Measurements from ENCODE around the gene HS3ST4.
"Not testable (repeated sequence)": the region's sequence is repeated elsewhere in the genome, so short reads cannot be mapped to it uniquely, and the experiment has no call there.

The HS3ST4 gene

DNA sequence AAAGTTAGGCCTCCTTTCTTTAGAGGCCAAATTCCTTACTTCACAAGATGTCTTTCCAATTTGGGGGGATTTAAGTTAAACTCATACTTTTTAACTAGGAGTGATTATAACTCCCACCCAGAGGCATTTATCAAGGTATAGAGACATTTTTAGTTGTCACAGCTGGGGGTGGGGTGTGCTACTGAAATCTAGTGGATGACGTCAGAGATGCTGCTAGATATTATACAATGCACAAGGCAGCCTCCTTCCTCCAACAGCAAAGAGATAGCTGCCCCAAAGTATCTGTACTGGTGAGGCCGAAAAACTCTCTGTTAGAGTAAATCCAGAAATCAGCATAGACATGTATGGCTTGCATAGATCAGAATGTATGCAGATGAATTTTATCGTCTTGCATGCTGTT lies 324.0 kb downstream of the HS3ST4 start:
- no peak for DNase-seq

DNA sequence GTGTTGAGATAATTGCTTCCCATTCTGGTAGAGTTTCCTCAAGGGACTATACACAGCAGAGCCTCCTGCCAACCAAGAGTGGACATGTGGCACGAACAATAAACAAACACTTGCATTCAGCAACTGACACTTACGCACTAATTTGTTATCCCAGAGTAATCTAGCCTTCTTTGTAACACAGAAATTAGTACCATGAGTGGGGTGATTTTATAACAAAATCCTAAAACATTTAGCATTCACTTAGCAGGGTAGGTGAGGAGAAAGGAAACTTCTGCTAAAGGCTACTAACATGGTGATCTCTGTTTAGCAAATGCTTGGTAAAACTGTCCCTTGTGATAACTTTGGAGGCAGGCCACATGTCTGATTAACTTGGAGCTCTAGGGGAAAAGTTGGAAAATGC lies 325.2 kb downstream of the HS3ST4 start:
- no peak for DNase-seq

DNA sequence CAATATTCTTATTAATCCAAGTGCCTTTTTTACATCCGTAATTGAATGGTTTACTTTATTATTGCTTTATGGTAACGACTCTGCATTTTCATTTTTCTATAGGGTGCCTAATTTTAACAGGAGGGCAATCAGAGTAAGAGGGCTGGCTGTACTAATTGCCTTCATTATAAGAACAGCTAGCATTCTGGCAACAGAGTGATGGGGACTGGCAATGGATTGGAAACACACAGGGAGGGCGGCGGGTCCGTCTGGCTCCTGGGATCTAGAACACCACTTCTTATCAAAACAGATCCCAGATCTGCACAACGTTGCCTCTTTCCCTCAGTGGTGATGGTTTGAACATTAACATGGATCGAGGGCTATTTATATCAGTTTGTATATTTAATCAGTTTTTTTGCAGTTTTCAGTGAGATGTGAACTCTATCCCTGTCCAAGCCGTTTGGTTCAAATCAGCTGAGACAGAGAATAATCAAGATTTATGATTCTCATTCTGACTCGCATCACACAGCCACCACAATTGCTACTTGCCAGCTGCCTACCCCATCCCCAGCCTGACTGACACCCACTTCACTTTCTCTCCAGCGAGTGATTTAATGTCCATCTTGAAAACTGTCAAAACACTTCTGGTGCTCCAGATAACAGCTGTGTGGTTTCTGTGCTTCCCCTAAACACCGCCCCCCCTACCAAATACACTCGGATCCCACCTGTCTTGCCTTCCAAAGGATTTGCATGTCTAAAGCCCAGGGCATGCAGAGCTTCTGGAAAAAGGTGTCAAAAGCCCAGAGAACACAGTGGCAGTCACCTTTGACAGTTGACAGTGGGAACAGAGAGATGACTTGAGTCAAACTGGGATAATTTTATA lies 327.9 kb downstream of the HS3ST4 start:
- DNase-seq, result no peak

DNA sequence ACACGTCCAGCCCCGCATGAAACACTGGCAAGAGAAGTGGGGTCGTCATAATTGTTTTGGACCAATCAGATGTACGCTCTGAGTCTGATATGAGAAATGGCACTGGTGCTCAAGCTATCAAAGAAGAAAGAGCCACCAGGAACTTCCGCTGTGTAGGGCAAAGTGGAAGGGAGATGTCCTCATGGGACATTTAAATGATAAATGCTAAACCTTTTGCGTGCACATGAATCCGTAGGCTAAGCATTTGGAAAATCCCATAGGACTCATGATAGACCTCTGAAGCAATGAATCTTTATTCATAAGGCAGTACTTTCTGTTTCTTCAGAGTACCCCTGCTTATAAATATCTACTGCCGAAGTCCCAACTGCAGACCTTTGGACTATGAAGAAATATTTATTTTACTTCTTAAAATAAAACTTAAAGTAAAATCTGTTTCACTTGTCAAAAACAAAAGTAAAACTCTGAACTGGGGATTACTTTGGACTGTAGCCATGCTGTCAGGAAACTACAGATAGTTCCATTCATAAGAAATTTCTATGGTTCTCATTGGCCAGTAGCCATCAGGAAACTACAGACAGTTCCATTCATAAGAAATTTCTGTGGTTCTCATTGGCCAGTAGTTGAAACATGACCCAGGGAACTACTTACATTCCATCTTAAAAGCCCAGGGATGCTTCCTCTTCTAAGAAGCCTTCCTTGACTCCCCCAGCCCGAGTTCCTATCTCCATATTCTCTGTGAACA lies 335.1 kb downstream of the HS3ST4 start:
- no peak for DNase-seq

DNA sequence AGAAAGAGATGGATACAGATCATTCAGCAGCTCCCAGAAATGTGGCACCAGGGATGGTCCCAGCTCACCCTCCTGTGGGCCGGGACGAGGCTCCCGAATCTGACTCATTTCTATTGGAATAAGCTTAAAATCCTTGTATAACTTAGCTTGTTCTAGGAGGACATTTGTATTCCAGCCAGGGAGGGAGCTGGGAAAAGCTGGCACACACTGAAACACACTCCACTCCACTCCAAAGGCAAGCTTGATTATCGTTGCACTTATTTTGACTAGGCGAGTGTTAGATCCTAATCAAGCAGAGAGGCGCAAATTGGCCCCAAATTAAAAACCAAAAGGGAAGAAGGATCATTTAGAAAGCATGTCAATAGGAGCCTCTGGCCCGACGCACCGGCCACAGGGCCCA lies 339.5 kb downstream of the HS3ST4 start:
- no peak for DNase-seq

DNA sequence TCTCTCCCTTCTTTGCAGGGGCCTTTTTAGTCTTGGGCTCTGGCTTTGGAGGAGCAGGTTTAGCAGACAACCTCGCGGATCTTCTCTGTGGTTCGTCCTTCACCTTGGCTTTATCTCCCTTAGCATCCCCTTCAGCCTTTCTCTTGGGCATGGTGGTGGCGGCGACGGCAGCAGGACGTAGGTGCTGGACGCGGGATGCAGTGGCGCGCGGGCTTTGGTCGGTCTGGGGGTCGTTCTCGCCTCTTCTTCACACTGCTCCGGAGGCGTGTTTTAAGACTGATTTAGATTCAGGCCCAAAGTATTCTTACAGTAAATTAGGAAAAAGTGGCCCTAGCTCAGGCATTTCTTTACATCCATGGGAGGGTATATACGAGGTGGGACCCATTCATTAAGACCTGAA lies 340.9 kb downstream of the HS3ST4 start:
- DNase-seq, result not testable (repeated sequence)

DNA sequence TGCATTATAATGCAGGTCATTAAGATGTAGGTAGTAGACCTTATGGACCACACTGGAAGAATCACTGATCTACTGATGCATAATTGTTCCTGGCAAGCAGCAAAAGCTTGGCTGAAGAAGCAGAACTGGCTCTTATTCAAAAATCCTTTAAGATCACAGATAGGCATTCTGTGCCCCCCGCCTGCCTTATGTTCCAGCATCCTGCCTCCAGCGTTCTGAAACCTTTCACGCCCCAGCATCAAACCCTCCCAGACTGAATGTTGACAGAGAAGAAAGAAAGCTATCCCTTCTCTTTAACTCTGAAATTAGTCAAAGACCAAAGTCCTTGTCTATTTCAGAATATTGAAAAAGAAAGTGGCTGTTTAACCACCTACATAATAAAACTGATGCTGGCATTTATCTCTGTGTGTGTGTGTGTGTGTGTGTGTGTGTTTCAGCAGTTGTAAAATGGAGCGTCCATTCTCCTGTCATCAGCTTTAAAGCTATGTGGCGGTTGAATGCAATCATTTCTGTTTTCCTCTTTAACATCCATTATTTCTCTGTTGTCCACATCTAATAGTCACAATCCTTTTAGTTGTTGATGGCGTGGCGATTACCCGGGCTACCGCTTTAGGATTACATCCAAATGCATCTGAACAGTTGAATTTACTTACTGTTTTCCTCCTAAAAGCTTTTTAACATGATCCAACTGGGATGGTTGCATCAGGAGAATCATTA lies 350.4 kb downstream of the HS3ST4 start:
- no peak for DNase-seq

DNA sequence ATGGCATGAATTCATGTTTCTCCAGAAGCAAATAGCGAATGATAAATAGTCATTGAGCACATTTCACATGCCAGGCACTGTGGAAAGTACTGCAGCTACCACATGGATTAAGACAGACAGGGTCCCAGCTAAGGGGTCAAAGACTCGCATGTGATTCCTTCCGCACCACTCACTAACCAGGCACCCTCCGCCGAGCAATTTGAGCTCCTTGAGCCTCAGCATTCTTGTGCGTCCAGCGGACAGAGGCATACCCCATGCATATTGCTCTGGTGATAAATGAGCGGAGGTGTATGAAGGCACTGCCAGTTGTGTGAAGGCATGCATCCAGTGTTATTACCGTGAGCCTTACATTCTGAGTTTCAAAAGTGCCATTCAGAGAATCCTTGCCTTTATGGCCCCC lies 358.7 kb downstream of the HS3ST4 start:
- DNase-seq, result no peak

DNA sequence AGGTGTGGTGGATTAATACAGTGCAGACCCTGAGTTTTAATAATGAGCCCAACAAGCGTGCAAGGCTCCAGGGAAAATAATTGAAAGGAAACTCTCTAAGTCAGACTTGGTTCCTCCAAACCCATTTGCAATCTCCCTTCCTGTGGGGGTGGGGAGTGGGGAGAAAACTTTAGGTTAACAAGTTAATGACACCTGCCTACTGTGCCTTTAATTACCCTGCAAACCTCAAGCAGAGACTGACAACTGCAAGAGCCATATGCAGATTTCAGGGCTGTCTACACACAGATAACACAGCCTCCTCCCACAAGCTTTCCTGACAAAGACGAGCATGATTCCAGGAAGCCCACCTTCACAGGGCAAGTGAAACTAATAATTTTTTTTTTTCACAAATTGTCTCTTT lies 359.3 kb downstream of the HS3ST4 start:
- DNase-seq, result no peak

DNA sequence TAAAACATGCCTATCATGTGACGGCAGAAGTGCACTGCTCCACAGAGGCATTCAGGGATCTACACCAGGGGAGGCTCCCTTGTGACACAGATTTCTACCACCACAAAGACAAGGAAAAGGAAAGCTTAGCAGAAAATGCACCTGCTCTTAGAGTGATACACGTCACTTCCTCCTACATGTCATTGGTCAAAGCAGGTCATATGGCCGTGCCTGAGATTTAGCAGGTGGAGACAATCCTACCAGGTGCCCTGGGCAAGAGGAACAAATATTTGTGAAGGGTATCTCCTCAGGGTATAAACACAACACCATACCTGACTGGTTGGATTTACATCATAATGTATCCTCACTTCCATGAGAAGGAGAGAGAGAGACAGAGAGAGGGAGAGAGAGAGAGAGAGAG lies 362.1 kb downstream of the HS3ST4 start:
- no peak for DNase-seq

DNA sequence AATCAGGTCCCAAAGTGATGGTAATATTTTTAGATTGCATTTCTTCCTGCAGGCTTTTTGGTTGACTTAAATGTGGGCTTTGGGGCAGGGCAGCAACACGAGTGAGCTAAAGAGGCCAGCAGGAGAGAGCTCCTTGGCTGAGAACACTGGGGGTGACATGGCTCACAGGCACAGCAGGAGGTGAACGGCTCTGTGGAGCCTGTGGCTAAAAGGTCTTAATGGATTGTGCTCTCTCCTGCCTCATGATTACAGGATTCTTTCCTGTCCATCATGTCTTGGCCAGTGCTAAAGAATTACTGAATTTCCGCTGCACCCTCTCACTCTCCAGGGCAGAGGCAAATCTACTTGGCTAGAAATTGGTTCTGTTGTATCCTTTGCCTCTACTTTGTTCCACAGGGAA lies 366.6 kb downstream of the HS3ST4 start:
- DNase-seq, result no peak

DNA sequence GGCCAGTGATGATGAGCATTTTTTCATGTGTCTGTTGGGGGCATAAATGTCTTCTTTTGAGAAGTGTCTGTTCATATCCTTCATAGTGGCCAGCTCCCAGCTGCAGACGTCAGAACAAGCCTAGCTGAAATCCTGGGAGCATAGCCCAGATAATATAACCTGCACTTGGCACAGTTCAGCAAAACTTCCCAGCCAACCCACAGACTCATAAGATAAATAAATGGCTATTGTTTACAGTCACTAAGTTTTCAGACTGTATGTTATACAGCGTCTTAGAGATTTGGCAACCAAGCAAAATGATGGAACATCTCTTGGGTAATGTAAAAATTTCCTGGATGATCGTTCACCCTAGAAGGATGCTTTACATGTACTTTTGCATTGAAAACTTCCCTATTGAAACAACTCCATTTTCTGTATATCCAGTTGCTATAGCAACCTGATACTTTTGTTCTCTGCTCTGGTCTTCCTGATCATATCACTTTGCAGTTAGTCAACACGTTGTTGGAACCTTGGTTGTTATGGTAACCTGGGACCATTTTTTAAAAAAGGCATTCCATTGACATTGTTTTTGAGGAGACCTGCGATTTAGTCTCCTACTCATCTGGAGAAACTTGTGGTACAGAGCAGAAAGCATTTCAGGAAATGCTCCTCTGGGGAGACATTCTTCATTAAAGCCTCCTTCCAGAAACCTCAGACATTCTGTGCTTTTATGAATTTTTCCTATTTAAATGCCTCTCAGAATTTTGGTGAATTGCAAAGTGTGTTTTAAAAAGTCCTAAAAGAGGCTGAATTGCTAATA lies 378.7 kb downstream of the HS3ST4 start:
- no peak for DNase-seq

DNA sequence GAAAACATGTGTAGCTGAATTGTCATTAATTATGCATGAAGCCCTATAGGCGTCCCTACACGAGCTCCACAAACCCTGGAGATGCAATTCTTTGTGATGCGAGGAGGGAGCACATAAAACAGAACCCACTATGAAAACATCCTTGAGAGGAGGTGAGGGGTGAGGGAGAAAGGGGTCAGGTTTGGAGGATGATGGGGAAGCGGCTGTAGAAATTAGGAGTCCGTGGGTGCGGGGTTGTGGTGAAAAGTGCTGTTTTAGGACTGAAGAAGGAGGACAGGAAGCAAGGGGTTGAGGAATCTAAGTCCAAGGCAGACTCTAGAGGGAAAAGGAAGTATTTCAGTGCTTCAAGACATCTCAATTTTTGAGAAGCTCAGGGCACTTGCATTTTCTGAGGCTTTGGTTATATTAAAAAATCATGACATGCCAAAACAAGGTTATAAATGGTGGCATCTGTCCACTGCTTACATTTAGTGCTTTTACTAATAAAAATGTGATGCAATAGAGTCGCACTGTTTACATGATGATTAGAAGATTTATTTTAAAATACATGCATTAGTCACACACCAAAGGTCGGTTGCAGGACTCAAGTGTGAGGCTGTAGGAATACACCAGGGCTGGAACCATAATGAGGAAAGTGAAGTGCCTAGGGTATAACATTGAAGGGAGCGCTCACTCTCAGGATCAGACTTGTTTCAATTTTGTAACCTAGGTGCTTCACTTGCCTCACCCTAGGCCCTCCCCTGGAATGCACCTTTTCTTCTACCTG lies 379.5 kb downstream of the HS3ST4 start:
- no peak for DNase-seq

DNA sequence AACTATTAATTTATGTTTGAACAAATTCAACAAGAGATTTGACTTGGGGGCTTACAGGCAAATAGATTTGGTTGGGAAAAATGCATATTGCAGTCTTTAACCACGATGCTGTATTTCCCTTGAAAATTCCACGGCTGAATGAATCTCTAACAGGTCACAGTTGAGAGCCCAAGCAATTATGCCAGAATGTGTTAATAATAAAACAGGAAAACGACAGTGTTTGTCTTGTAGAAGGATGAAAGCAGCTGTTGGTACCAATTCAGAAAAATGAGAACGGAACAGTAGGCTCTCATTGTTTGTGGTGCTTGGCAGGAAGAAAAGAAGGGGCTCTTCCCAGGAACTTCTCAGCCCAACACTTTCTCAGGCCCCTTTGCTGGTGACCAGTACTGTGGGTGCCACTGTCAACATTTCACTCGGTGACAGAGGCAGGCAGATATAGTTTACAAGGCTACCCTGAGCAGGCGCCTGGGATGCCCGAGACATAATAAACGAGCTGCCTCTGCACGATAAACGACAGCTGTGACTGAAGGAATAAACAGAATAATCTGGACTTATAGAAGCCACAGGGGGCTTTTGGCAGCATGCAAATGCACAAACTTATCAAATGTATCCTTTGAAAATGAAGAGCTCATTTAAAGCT lies 387.1 kb downstream of the HS3ST4 start:
- DNase-seq, result no peak

DNA sequence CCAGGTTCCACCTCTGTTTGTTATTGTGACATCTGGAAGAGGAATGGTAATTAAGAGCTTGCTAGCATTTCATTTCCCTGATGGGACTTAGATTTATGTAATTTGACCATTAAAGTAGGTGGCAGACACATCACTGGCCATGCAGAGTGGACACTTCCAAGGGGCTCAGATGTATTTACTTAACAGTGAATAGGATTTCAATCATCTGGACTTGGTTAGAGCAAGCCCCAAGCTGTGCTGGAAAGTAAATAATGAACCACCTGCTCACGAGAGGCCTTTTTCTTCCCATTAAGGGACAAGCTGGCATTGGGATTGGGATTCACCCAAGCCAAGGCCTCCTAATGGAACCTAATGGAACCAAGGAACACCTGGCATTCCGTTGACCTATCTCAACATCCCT lies 395.3 kb downstream of the HS3ST4 start:
- no peak for DNase-seq

DNA sequence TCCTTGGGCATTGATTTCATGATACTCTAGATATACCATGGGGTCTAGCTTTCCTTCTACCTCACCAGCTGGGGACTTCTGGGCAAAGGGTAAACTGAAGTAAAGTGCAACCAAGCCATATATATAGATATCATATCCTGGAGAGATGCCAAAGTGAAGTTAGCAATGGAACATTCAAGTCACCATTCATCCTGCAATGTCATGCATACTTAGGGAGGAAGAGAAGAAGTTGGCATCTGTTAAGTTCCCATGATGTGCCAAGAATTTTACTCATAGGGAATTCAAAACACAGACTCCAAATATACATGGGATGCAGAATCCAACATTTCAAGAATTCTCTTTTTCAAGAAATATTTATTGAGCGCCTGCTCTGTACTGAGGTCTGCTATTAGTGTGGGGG lies 399.8 kb downstream of the HS3ST4 start:
- no peak for DNase-seq

DNA sequence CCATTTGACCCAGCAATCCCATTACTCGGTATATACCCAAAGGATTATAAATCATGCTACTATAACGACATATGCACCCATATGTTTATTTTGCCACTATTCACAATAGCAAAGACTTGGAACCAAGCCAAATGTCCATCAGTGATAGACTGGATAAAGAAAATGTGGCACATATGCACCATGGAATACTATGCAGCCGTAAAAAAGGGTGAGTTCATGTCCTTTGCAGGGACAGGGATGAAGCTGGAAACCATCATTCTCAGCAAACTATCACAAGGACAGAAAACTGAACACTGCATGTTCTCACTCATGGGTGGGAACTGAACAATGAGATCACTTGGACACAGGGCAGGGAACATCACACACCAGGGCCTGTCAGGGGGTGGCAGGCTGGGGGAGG lies 406.4 kb downstream of the HS3ST4 start:
- not testable (repeated sequence) for DNase-seq

DNA sequence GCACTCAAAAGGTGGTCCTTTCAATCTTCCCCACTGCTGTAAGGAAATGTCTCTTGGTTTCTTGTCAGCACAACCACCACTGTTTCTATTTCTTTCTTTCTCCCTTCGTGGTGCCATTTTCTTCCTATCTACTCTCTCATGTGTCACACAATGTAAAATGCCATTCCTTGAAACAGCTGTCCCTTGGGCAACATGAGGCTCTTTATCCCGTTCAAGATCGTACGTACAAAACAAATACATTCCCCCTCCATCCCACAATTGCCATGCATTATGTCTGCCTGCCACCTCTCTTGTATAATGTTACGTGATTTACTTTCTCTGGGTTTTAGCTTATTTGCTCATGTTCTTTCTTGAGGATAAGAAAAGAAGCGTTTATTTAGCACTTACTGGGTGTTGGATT lies 410.6 kb downstream of the HS3ST4 start:
- DNase-seq, result no peak

DNA sequence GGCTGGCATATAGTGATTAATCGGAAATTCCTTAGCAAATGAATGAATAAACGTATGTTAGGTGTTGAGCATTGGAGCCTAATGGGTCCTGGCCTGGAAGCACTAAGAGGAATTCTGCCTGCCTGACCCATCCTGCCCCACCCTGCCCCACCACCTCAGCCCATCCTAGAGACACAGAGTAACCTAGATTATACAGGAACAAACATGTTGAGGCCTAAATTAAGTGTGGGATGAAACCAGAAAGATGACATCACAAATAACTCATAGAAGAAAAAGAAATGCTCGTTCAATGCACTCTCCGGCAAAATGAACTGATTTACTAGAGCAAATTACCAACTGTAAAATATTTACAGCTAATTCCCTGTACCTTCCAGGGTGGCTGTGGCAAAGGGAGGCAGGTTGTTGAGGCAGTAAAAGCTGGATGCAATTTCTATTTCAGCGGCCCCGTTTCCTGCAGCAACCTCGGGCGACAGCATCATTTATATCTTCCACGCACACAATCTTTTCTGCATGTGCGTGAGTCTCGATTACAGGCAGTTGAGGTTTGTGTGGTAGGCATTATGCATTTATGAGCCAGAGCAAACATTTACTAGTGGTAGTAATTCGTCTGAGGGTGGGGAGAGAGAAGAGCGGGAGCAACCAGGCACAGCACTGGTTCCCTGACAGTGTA lies 417.2 kb downstream of the HS3ST4 start:
- no peak for DNase-seq

DNA sequence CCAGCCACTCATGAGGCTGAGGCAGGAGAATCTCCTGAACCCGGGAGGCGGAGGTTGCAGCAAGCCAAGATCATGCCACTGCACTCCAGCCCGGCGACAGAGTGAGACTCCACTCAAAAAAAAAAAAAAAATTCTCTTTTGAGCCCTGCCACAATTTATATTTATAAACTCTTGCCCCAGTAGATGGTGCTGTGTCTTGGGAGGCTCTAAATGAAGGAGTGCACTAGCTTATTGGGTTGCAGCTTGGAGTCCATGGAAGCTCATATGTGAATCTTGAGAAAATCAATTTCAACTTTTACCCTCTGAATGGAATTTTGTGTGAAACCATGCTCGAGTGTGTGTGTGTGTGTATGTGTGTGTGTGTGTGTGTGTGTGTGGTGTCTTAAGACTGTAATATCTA lies 420.1 kb downstream of the HS3ST4 start:
- no peak for DNase-seq

DNA sequence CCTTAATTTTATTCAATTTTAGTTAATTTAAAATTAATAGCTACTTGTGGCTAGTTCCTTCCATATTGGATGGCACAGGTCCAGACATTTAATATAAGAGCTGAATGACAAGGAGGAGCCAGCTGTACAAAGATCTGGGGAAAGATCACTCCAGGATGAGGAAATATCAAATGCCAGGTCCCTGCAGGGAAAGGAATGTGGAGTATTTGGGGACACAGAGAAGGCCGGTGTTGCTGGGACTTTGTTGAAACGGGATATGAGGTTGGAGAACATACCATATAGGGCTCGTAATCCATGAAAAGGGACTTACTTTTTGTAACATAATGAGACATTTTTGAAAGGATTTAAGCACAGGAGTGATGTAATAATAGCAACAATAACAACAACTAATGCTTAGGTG lies 426.8 kb downstream of the HS3ST4 start:
- no peak for DNase-seq

Data from NCI-H1694 (cell line).